H1 (cell line): ENCODE data around the gene CDK5R1. TPM values are rescaled to one million over a fixed set of nuclear protein-coding genes. Genes with fewer than 3 reads are reported as not detected.

ENCODE experiments used
- CTCF ChIA-PET: fragments of 300-600 bp; sonication (Branson Sonifier 250); formaldehyde crosslinking; loops from one replicate; lab custom pipeline; 2021; ENCODE audit not compliant: partially characterized antibody; lab: Charles Lee
- POLR2A ChIA-PET: fragments of 300-600 bp; sonication (Branson Sonifier 250); formaldehyde crosslinking; loops from one replicate; lab custom pipeline; 2021; ENCODE audit warnings: inconsistent platforms; ENCODE audit not compliant: partially characterized antibody; lab: Charles Lee
- DNase-seq, 2 experiments: peaks; one replicate each; pipeline versions ENCODE4 v3.0.0 to v3.0.0-alpha.2; 2010 to 2022; ENCODE audit warnings: low spot score in 2 of 2, low read depth in 1 of 2, mixed read lengths in 1 of 2
- FAIRE-seq: peaks from 2 replicates; lab custom pipeline; 2011; peaks lifted over from hg19 to GRCh38; lab: Jason Lieb, UNC
- H2AFZ ChIP-seq: 2 replicates; pipeline ENCODE4 v1.8.1; 2012; ENCODE audit warnings: low read length, inconsistent platforms
- H2AK5ac ChIP-seq: 2 replicates; pipeline ENCODE4 v1.6.1; 2013; ENCODE audit warnings: low read depth, low read length
- H2BK120ac ChIP-seq: replicated peaks from 2 replicates; pipeline ENCODE3; 2013; ENCODE audit warnings: low read depth, low read length, inconsistent platforms
- H2BK12ac ChIP-seq: 2 replicates; pipeline ENCODE4 v1.6.1; 2013; ENCODE audit warnings: low read depth, low read length
- H2BK15ac ChIP-seq: 2 replicates; pipeline ENCODE4 v1.6.1; 2013; ENCODE audit warnings: low read length
- H2BK20ac ChIP-seq: 2 replicates; pipeline ENCODE4 v1.6.1; 2013; ENCODE audit warnings: low read length
- H2BK5ac ChIP-seq: 2 replicates; pipeline ENCODE4 v1.6.1; 2013; ENCODE audit warnings: low read depth, low read length
- H3K14ac ChIP-seq: 2 replicates; pipeline ENCODE4 v1.6.1; 2013; ENCODE audit warnings: inconsistent platforms; ENCODE audit not compliant: insufficient read length
- H3K18ac ChIP-seq: 2 replicates; pipeline ENCODE4 v1.6.1; 2013; ENCODE audit warnings: low read length; ENCODE audit errors: extremely low read depth
- H3K23ac ChIP-seq: 2 replicates; pipeline ENCODE4 v1.6.1; 2013; ENCODE audit warnings: inconsistent platforms; ENCODE audit not compliant: insufficient read length
- H3K23me2 ChIP-seq: 2 replicates; pipeline ENCODE4 v1.6.1; 2013; ENCODE audit warnings: low read depth, low read length
- H3K27ac ChIP-seq: 2 replicates; pipeline ENCODE4 v1.6.1; 2011; ENCODE audit warnings: low read depth, low read length, inconsistent platforms
- H3K27me3 ChIP-seq, 4 experiments: replicated peaks in 1 of 4; 1 replicate in 1 of 4; 2 replicates in 3 of 4; pipeline versions ENCODE4 v1.6.1 to v1.8.1; 2011 to 2013; ENCODE audit warnings: low read length in 3 of 4, mild to moderate bottlenecking in 3 of 4, inconsistent platforms in 2 of 4, mixed read lengths in 2 of 4, moderate library complexity in 1 of 4; ENCODE audit not compliant: control insufficient read depth in 3 of 4, insufficient read depth in 3 of 4; ENCODE audit errors: extremely low read depth in 1 of 4
- H3K36me3 ChIP-seq, 4 experiments: 2 replicates each; pipeline versions ENCODE4 v1.6.1 to v1.8.1; 2011 to 2013; ENCODE audit warnings: mild to moderate bottlenecking in 4 of 4, low read length in 3 of 4, moderate library complexity in 2 of 4, control low read depth in 1 of 4, inconsistent platforms in 1 of 4; ENCODE audit not compliant: insufficient read depth in 4 of 4, control insufficient read depth in 2 of 4
- H3K4ac ChIP-seq: replicated peaks from 2 replicates; pipeline ENCODE3; 2013; ENCODE audit warnings: low read length, low read depth, mixed read lengths, inconsistent platforms; ENCODE audit not compliant: insufficient read length
- H3K4me1 ChIP-seq, 4 experiments: replicated peaks in 1 of 4; 1 replicate in 1 of 4; 2 replicates in 3 of 4; pipeline versions ENCODE4 v1.6.1 to v1.8.1; 2011 to 2013; ENCODE audit warnings: low read length in 3 of 4, inconsistent platforms in 2 of 4, mixed read lengths in 1 of 4; ENCODE audit not compliant: insufficient read depth in 4 of 4, control insufficient read depth in 3 of 4
- H3K4me2 ChIP-seq, 2 experiments: 2 replicates each; pipeline versions ENCODE4 v1.6.1 to v1.8.1; 2011 to 2013; ENCODE audit warnings: low read depth in 2 of 2, low read length in 2 of 2, control low read depth in 1 of 2, inconsistent platforms in 1 of 2, mild to moderate bottlenecking in 1 of 2; ENCODE audit not compliant: insufficient read depth in 1 of 2
- H3K4me3 ChIP-seq, 4 experiments: fragments of 200-600, 300-600 bp in 1 of 4; sonication (generic), shearing (Covaris generic), sonication (Bioruptor Twin) in 1 of 4; 2 replicates each; pipeline versions ENCODE4 v1.5.1 to v1.8.1; 2011 to 2016; ENCODE audit warnings: low read length in 4 of 4, low read depth in 3 of 4, control low read depth in 2 of 4, inconsistent platforms in 2 of 4, mild to moderate bottlenecking in 2 of 4, mixed read lengths in 1 of 4, moderate library complexity in 1 of 4; ENCODE audit not compliant: insufficient read depth in 2 of 4; ENCODE audit errors: extremely low read depth in 1 of 4
- H3K56ac ChIP-seq: replicated peaks from 2 replicates; pipeline ENCODE3; 2013; ENCODE audit warnings: low read depth, mild to moderate bottlenecking, mixed read lengths, low read length, inconsistent platforms; ENCODE audit not compliant: insufficient read length
- H3K79me1 ChIP-seq: 2 replicates; pipeline ENCODE4 v1.6.1; 2013; ENCODE audit warnings: low read depth, low read length, control low read depth
- H3K79me2 ChIP-seq, 2 experiments: 2 replicates each; pipeline versions ENCODE4 v1.6.1 to v1.8.1; 2012 to 2013; ENCODE audit warnings: low read length in 2 of 2, mild to moderate bottlenecking in 2 of 2, inconsistent platforms in 1 of 2; ENCODE audit not compliant: insufficient read depth in 2 of 2, control insufficient read depth in 1 of 2
- H3K9ac ChIP-seq, 4 experiments: replicated peaks in 1 of 4; 1 replicate in 1 of 4; 2 replicates in 3 of 4; pipeline versions ENCODE4 v1.6.1 to v1.8.1; 2011 to 2013; ENCODE audit warnings: low read depth in 3 of 4, low read length in 3 of 4, control low read depth in 2 of 4, mild to moderate bottlenecking in 2 of 4, moderate library complexity in 2 of 4, inconsistent platforms in 1 of 4; ENCODE audit errors: extremely low read depth in 1 of 4
- H3K9me3 ChIP-seq, 2 experiments: 2 replicates each; pipeline versions ENCODE4 v1.6.1 to v1.8.1; 2012 to 2013; ENCODE audit warnings: mild to moderate bottlenecking in 2 of 2, moderate library complexity in 2 of 2, control low read depth in 1 of 2, inconsistent platforms in 1 of 2, low read depth in 1 of 2, low read length in 1 of 2, mixed read lengths in 1 of 2; ENCODE audit not compliant: insufficient read depth in 2 of 2
- H4K20me1 ChIP-seq, 2 experiments: replicated peaks in 1 of 2; 2 replicates each; pipeline versions ENCODE3 to v1.8.1; 2011 to 2013; ENCODE audit warnings: inconsistent platforms in 2 of 2, low read length in 2 of 2, mild to moderate bottlenecking in 1 of 2; ENCODE audit not compliant: insufficient read depth in 2 of 2, control insufficient read depth in 1 of 2
- H4K5ac ChIP-seq: 2 replicates; pipeline ENCODE4 v1.6.1; 2013; ENCODE audit warnings: low read length, low read depth, mixed read lengths, inconsistent platforms; ENCODE audit not compliant: insufficient read length
- H4K8ac ChIP-seq: 2 replicates; pipeline ENCODE4 v1.8.0; 2013; ENCODE audit warnings: mild to moderate bottlenecking, moderate library complexity, low read length, inconsistent platforms; ENCODE audit not compliant: insufficient read depth; ENCODE audit errors: extremely low read depth
- H4K91ac ChIP-seq: replicated peaks from 2 replicates; pipeline ENCODE3; 2013; ENCODE audit warnings: low read length, mixed read lengths, inconsistent platforms; ENCODE audit not compliant: insufficient read length
- CBX8 ChIP-seq: fragments of 300-800, 300-1000 bp; sonication (generic); IDR thresholded peaks from 2 replicates; pipeline ENCODE4 v1.7.1; 2016; ENCODE audit warnings: low read depth, low read length, borderline replicate concordance
- JUN ChIP-seq: IDR thresholded peaks from 2 replicates; pipeline ENCODE4 v1.6.1; 2011; ENCODE audit warnings: low read depth, mild to moderate bottlenecking, improper control_type of control experiment, low read length
- NRF1 ChIP-seq: IDR thresholded peaks from 2 replicates; pipeline ENCODE4 v1.6.1; 2011; ENCODE audit warnings: mild to moderate bottlenecking, low read depth, low read length, improper control_type of control experiment
- SP1 ChIP-seq: IDR thresholded peaks from 2 replicates; pipeline ENCODE4 v1.6.1; 2011; ENCODE audit warnings: low read depth, low read length
- WGBS, 2 experiments: shearing (Covaris generic) in 1 of 2; methylation state at CpG; one replicate each; pipeline versions ENCODE4 v1.1.6 to v1.1.7; 2013 to 2015; ENCODE audit warnings: low lambda C conversion rate in 2 of 2, mixed read lengths in 2 of 2, inconsistent platforms in 1 of 2, low coverage in 1 of 2, missing lambda C conversion rate in 1 of 2; ENCODE audit not compliant: insufficient replicate concordance in 2 of 2, insufficient coverage in 1 of 2, insufficient read length in 1 of 2; ENCODE audit errors: extremely low coverage in 1 of 2, missing lambda C conversion rate in 1 of 2; 5-methylcytosine and 5-hydroxymethylcytosine counted together
- polyA plus RNA-seq, 7 experiments: library from polyadenylated mRNA; depleted of rRNA in 3 of 7; stranded (reverse) in 5 of 7; unstranded in 2 of 7; fragments of >200 nt in 5 of 7; fragments of 200-250 nt in 2 of 7; gene quantifications; 1 replicate in 5 of 7; 2 replicates in 1 of 7; 4 replicates in 1 of 7; pipeline versions ENCODE4 v1.2.1 to v1.2.3, GENCODE V29; 2011 to 2013; ENCODE audit warnings: missing spikeins in 2 of 7, mixed read lengths in 2 of 7
- total RNA-seq: library from RNA; stranded (reverse); fragmentation: NEBNext Ultra II Directional; extraction: Animal tissue kit (Norgen Biotek cat#: 25700); gene quantifications from 2 replicates; pipeline ENCODE4 v1.2.1, GENCODE V29; 2021

Gene CDK5R1
- total and polyA plus RNA-seq, 2 of the 8 experiments (the other 6 are each of a cell fraction or from before 2014, with no cell fraction given), result 2.7 to 9.9 TPM

- no peaks in the 10 kb centered on the region for H3K79me2 ChIP-seq
- H3K27me3 ChIP-seq, result no peaks in the 10 kb centered on the region
- no peak overlapping the region for H4K5ac ChIP-seq
- no peak overlapping the region for H2BK120ac ChIP-seq
- H4K20me1 ChIP-seq, result no peaks in the 10 kb centered on the region
- H3K36me3 ChIP-seq, result no peaks in the 10 kb centered on the region
- no peak overlapping the region for H2AK5ac ChIP-seq
- FAIRE-seq, result no peak
- H3K27ac ChIP-seq, result no peak overlapping the region
- H2BK12ac ChIP-seq, result no peak overlapping the region
- no peak overlapping the region for H3K14ac ChIP-seq
- no peak overlapping the region for H4K91ac ChIP-seq
- H3K18ac ChIP-seq, result no peak overlapping the region
- no peaks in the 10 kb centered on the region for H3K9me3 ChIP-seq
- H3K4me3 ChIP-seq, result no peak overlapping the region
- no peaks in the 10 kb centered on the region for H3K79me1 ChIP-seq
- no peak overlapping the region for H3K4me2 ChIP-seq
- CTCF ChIA-PET, result interaction anchor here (0.6 to 0.8 kb wide), 3 partner anchors 8 to 130 kb away, joined by 3 read pairs; no protein-coding TSS in a partner anchor
- H2AFZ ChIP-seq, result no peak overlapping the region
- no peak overlapping the region for H2BK5ac ChIP-seq
- no peak overlapping the region for H3K23ac ChIP-seq
- POLR2A ChIA-PET, result interaction anchor here (1.2 kb wide), 1 partner anchor 11 kb away, joined by 4 read pairs; no protein-coding TSS in a partner anchor
- H3K4ac ChIP-seq, result no peak overlapping the region
- H3K4me1 ChIP-seq, result peaks cover 0 to 2% (median 0%) of the 10 kb centered on the region in 4 experiments; a peak in 2 of 7 replicates
- no peak overlapping the region for H3K56ac ChIP-seq
- WGBS, 2 experiments, result 97% methylated on average over 7 of the region's 7 CpGs; no CpG with 5 or more reads in 1 of the 2 experiments
- TF ChIP-seq SP1 (no peak), JUN (no peak), NRF1 (no peak), CBX8 (no peak)
- TF ChIP-seq, all 59 proteins: peak for 0
- no peak for DNase-seq
- H4K8ac ChIP-seq, result no peak overlapping the region
- peaks cover 2% of the 10 kb centered on the region; the same call in 1 of the 2 replicates for H3K23me2 ChIP-seq
- H3K9ac ChIP-seq, result no peak overlapping the region
- no peak overlapping the region for H2BK15ac ChIP-seq
- no peak overlapping the region for H2BK20ac ChIP-seq
Observed at GRCh38 chr17:32528825-32529224, 42.0 kb downstream of the CDK5R1 start.
